DMS 273 treated with DMSO at 0.1 percent for 48 hours (cell line): ENCODE data around the gene CCDC27.

Experiments used
- DNase-seq: peaks from one replicate; lab custom pipeline; 2025; lab: John Stamatoyannopoulos, UW

The CCDC27 gene

GRCh38 chr1:3759164-3759563 lies 6.9 kb downstream of the CCDC27 start:
- no peak for DNase-seq

- no peak for DNase-seq
Observed at GRCh38 chr1:3759796-3760195, 7.5 kb downstream of the CCDC27 start.

DNA sequence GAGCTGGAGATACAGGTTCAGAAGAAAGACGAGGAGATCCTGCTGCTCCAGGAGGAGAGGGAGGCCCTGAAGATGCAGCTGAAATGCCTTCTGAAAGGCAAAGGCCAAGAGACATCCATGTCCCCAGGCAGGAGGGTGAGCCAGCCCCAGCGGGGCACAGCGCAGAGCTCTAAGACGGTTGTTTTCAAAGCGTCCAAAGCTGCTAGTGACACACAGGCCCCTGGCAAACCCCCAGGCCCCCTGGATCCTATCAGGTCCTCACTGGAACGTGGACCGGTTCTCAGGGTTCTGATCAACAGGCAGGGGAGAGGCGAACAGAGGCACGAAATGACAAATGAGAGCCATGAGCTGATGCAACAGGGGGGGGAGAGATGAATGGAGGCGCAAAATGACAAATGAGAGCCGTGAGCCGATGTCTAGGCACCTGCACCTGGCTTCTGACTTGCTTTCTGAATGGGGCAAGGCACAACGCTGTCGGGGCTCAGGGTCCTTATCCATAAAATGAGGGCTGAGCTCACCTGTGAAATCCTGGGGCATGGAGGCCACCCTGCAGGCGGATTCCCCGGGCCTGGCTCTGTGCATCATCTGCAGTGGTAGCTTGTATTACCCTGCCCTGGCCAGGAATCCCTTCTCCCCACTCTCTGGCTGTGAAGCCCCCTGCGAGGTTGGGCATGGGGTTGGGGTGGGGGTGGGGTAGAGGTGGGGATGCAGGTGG lies 9.2 kb downstream of the CCDC27 start:
- DNase-seq = no peak

- no peak for DNase-seq
Observed at GRCh38 chr1:3762151-3762872, 10.1 kb downstream of the CCDC27 start.

- no peak for DNase-seq
Observed at GRCh38 chr1:3762873-3763228, 10.6 kb downstream of the CCDC27 start.

- no peak for DNase-seq
Observed at GRCh38 chr1:3763351-3764125, 11.3 kb downstream of the CCDC27 start.

- DNase-seq = no peak
Observed at GRCh38 chr1:3767328-3767925, 15.2 kb downstream of the CCDC27 start.

DNA sequence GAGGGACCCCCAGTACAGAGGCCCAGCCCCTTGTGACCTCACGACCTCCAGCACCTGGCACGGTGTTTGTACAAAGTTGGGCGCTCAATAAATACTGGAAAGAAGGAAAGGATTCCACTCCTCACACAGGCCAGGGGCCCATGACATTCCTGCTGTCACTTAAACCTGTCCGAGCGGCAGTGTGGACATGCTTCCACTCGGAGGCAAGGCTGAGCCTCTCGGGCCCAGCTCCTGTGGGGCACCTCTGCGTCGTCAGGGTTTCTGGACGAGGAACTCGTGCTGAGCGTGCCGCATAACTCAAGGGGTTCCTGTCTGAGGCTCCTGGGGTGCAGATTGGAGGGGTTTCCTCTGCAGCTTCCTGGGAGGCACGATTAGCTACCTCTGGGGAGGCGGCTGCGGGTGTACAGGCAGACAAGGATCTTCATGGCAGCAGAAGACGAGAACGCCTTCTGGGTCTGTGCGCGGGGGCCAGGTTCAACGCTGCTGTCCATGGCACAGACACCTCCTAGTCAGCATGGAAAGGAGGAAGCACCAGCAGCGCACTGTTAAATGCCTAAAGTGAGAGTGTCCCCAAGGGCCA lies 16.7 kb downstream of the CCDC27 start:
- no peak for DNase-seq

GRCh38 chr1:3770047-3770765 lies 18.0 kb downstream of the CCDC27 start:
- DNase-seq = no peak

- no peak for DNase-seq
Observed at GRCh38 chr1:3771108-3772026, 19.1 kb downstream of the CCDC27 start.

GRCh38 chr1:3772027-3772714 lies 19.9 kb downstream of the CCDC27 start:
- no peak for DNase-seq

DNA sequence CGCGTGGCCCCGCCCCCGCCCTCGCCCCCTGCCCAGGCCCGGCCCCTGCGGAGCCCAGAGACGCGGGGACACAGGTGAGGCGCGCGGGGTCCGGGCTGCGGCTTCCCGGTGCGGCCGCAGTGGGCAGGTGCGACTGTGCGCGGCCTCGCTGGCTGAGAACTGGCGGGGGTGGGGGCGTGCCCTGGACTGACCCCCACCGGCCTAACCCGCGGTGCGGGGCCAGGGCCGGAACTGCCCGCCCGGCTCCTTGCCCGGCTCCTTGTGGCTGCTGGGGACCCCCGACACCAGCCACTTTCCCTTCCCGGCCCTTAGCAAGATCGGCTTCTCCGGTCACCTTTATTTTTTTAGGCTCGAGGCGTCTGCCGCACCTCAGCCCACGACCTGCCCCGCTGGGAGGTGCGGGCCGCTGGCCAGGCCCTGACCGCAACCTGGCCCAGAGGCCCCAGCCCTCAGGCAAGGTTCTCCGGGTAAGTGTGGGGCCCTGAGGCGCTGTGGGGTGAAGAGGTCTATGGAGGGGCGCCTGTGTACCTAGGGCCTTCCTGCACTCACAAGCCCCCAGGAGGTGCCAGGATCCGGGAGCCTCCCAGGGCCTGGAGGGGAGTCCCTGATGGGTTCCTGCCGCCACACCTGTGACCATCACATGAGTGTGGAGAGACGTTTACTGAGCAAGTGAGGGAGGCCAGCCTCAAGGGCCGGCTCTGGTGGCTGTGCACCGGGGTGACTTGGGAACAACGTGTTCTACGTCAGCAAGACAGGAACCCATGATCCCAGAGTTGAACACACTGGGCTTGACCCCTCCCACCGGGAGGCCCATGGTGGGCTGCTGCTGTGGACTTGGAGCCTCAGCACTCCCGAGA lies 20.7 kb downstream of the CCDC27 start, which contains the start of gene SMIM1:
Gene SMIM1 (plus strand): TSS at position 35 of the 857 bp plus-strand sequence. CDS start 2,625 bp downstream, outside the sequence.
- DNase-seq = no peak

DNA sequence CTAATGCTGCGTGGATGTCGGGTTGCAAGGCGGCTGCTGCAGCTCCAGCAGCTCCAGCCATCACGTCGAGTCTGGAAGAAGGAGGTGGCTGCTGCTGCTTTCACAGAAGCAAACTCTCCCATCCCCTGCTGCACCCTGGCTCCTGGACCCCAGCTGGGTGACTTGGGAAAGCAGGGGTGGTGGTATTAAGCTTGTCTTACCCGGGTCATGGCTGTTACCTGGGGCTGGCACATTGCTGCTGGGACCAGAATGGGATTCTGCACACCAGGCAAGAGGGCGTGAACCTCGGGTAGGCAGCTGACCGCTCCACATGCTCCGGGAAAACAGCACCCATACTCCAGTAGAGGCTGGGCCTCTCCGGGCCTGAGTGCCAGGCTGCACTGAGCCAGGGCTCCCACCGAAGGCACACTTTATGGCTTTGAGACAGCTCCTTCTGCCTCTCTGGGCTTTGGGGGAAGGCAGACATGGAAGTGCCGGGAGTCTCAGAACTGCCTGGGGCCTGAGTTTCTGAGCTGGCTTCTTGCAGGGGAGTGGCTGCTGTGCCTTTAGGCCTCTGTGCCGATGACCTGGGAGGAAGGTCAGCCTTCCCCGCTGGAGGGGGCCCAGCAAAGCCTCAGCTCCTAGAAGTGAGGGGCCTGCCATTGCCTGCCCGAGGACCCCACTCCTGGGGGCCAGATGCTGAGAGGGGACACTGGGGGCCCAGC lies 21.5 kb downstream of the CCDC27 start:
- no peak for DNase-seq

DNA sequence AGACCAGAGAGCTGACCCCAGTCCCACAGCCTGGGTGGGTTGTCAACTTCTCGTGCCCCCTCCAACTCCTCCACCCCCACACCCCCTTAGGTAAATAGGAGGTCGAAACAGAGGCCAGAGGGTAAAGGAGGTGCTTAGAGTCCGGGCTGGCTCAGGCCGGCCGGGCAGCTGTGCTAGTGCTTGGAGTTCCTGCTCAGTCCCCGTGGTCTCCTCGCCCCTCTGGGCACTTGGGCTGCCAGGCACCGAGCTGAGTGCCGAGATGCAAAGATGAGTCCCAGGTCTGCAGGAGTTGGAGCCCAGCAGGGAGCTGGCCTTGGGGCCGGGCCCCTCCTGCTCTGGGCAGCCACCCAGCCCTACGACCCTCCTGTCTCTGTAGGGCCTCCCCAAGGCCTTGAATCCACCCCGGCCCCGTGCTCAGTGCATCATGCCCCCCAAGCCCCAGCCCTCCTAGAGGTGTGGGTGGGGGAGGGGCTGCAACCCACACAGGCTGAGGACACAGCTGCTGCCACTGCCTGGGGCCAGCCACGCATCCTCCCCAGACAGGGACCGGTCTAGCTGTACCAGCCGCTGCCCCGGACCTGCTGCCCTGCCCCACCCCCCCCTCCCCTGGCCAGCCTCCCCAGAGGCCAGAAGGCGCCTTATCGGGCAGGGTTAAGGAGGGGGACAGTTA lies 22.2 kb downstream of the CCDC27 start:
- DNase-seq = no peak

DNA sequence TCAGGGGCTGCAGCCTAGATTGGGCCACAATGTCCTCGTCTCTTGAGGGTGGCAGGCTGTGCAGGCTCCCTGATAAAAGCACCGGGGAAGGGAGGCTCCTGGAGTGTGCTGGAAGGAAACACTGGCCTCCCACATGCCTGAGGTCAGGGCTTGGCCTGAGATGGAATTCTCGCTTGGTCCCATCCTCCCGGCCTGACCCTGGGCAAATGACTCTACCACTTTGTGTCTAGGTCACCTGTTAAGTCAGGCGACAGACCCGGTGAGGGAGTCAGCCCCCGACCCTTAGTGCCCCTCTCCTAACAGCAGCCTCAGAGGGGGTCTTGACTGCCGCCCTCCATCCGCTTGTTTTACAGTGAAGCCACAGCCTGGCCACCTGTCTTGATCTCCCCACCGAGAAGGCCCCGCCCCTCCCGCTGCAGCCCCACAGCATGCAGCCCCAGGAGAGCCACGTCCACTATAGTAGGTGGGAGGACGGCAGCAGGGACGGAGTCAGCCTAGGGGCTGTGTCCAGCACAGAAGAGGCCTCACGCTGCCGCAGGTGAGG lies 22.8 kb downstream of the CCDC27 start:
- no peak for DNase-seq

- DNase-seq = no peak
Observed at GRCh38 chr1:3775490-3776230, 23.4 kb downstream of the CCDC27 start.
